ENCODE results near the gene RAB3B. TPM values are rescaled to one million over a fixed set of nuclear protein-coding genes. Genes with fewer than 3 reads are reported as not detected.

RAB3B gene
- total and polyA plus RNA-seq, 8 donors: 0.69 to 5.7 (median 1.6) TPM

DNA sequence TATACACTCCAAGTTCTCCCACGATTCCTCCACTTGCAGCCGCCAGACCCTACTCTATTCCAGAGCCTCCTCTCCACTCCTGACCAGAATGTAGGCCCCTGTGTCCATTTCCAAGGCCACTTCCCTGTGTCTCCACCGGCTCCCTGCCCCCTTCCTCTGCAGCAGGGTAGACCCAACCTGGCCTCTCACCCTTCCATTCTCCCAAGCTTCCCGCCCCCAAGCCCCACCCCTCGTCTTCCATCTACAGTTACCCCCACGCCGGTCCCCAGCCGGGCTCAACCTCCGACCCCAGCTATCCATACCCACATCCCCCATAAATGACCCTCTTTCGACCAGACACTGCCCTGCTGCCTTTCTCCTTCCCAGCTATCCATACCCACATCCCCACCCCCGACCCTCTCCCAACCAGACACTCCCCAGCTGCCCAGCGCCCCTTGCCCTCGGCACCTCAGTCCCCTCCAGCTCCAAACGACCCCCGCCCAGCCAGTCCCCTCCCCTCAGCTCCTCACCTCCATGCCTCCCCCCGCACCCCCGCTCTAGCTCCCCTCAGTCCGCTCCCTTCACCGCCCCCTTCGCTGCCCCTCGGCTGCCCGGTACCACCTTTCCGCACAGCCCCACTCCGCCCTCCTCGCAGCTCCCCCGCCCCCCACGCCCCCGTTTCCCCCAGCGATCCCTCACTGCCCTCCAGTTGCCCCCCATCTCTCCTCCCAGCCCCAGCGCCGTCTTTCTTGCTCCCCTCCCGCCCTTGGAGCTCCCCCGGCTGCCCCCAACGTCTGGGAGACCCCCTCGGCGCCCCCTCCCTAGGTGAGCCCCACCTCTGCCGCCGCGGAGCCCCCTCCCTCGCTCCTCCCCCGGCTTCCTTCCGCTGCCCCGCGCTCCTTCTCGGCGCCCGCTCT is 670 bp downstream of the RAB3B start:
- Histone ChIP-seq H3K4me3 (peak overlapping the region; percentile 33 to 57 (median 40)), H3K36me3 (no peaks in the 10 kb centered on the region), H3K9me3 (no peaks in the 10 kb centered on the region), H3K27me3 (no peaks in the 10 kb centered on the region), H3K27ac (no peak overlapping the region), H3K4me1 (no peaks in the 10 kb centered on the region)
- intact Hi-C loops (cut with DNase I): loop anchor here in 1 of 3 donors (10.0 kb wide), 1 partner anchor 85 kb away; no protein-coding TSS in a partner anchor
- DNase-seq (peak in 1 of 6 donors; percentile 69), ATAC-seq (no peak), FAIRE-seq (no peak)
- 22 to 34% methylated on average over 25 to 47 of the region's 47 CpGs for WGBS, 2 donors
- TF ChIP-seq, protein P1, sequence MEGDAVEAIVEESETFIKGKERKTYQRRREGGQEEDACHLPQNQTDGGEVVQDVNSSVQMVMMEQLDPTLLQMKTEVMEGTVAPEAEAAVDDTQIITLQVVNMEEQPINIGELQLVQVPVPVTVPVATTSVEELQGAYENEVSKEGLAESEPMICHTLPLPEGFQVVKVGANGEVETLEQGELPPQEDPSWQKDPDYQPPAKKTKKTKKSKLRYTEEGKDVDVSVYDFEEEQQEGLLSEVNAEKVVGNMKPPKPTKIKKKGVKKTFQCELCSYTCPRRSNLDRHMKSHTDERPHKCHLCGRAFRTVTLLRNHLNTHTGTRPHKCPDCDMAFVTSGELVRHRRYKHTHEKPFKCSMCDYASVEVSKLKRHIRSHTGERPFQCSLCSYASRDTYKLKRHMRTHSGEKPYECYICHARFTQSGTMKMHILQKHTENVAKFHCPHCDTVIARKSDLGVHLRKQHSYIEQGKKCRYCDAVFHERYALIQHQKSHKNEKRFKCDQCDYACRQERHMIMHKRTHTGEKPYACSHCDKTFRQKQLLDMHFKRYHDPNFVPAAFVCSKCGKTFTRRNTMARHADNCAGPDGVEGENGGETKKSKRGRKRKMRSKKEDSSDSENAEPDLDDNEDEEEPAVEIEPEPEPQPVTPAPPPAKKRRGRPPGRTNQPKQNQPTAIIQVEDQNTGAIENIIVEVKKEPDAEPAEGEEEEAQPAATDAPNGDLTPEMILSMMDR (IDR thresholded peaks at IDR 0.05): no peak

DNA sequence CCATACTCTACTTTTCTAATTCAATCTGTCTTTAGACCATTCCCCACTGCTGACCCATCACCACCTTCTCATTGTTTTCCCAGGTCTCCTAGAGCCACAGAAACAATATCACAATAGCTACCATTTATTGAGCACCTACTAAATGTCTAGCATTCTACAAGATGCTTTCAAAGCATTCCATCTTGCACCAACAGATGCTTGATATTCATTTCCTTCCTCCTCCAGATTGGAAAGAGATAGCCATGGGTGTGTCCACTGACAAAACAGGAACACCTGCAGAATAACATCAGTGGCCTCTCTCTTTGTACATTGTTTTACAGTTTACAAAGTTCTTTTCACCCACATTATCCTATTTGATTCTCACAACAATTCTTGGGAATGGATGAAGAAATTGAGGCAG is 2.2 kb downstream of the RAB3B start:
- no peak for ATAC-seq
- intact Hi-C loops (cut with DNase I): no loop called here

DNA sequence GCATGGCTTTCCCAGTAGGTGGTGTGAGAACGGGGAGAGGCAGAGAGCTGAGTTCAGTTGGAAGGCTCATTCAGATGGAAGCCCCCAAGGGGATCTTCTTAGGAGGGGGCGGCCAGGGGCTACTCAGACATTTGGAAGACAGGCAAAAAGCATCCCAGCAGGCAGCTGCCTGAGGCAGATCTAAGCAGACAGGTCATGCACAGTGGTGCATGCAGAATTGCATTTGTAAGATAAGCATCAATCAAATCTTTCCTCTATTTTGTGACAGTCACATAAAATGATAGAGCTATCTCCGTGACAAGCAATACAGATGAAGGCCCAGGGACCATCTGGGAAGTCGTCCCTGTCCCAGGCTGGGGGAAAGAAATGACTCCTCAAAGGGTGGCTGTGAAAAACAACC is 3.8 kb downstream of the RAB3B start:
- Histone ChIP-seq H3K27me3 (no peaks in the 10 kb centered on the region), H3K4me1 (no peaks in the 10 kb centered on the region), H3K36me3 (no peaks in the 10 kb centered on the region), H3K27ac (no peak overlapping the region), H3K4me3 (no peak overlapping the region), H3K9me3 (no peaks in the 10 kb centered on the region)
- no peak for FAIRE-seq
- DNase-seq: no peak
- intact Hi-C loops (cut with DNase I): no loop called here
- 84 to 85% methylated on average over 4 of the region's 4 CpGs for WGBS, 2 donors
- TF ChIP-seq, protein P1 (IDR thresholded peaks at IDR 0.05): no peak
- ATAC-seq: no peak

More for the DNA sequence above, 2.2 kb downstream of the RAB3B start:
- TF ChIP-seq, protein P1 (IDR thresholded peaks at IDR 0.05): no peak
- FAIRE-seq (no peak), DNase-seq (no peak)
- Histone ChIP-seq H3K9me3 (no peaks in the 10 kb centered on the region), H3K27ac (no peak overlapping the region), H3K4me1 (no peaks in the 10 kb centered on the region), H3K4me3 (no peak overlapping the region), H3K27me3 (no peaks in the 10 kb centered on the region), H3K36me3 (no peaks in the 10 kb centered on the region)

DNA sequence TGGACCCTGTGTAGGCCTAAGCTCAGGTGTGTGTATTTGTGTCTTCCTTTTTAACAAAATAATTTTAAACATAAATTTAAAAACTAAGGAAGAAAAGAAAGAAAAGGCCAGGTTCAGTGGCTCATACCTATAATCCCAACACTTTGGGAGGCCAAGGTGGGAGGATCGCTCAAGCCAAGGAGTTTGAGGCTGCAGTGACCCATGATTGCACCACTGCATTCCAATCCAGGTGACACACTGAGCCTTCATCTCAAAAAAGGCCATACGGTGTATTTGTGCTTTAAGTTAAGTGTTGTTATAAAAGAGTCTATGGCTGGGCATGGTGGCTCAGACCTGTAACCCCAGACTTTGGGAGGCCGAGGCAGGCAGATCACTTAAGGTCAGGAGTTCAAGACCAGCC is 8.3 kb downstream of the RAB3B start:
- H3K4me1 ChIP-seq: no peaks in the 10 kb centered on the region
- H3K27ac ChIP-seq: no peak overlapping the region
- no peak for FAIRE-seq
- no peak for ATAC-seq
- 76 to 87% methylated on average over 3 of the region's 3 CpGs for WGBS, 2 donors
- H3K4me3 ChIP-seq: no peak overlapping the region
- H3K9me3 ChIP-seq: no peaks in the 10 kb centered on the region
- TF ChIP-seq, protein P1 (IDR thresholded peaks at IDR 0.05): no peak
- H3K36me3 ChIP-seq: no peaks in the 10 kb centered on the region
- no peak for DNase-seq
- intact Hi-C loops (cut with DNase I): no loop called here
- no peaks in the 10 kb centered on the region for H3K27me3 ChIP-seq

DNA sequence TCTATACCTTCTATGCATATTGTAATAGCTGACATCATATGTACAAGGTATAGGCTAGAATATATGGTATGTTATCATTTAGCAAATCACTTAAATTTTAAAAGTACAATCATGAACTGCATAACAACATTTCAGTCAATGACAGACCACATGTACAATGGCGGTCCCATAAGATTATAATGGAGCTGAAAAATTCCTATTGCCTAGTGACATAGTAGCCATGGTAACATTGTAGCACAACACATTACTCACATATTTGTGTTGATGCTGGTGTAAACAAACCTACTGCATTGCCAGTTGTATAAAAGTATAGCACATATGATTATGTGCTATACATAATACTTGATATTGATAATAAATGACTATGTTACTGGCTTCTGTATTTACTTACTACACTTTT is 8.9 kb downstream of the RAB3B start:
- H3K4me1 ChIP-seq: no peaks in the 10 kb centered on the region
- FAIRE-seq (no peak), ATAC-seq (no peak), DNase-seq (no peak)
- H3K4me3 ChIP-seq: no peak overlapping the region
- intact Hi-C loops (cut with DNase I): no loop called here
- no peaks in the 10 kb centered on the region for H3K27me3 ChIP-seq
- H3K9me3 ChIP-seq: no peaks in the 10 kb centered on the region
- no peaks in the 10 kb centered on the region for H3K36me3 ChIP-seq
- H3K27ac ChIP-seq: no peak overlapping the region
- TF ChIP-seq, protein P1 (IDR thresholded peaks at IDR 0.05): no peak
- WGBS, 2 donors: 88 to 95% methylated on average over 1 of the region's 1 CpG
